T-helper 2 cell treated with Interferon-gamma antibody and Interleukin-4, amounts not matched to agents 100 ng/mL and 5 ng/mL, for 36 hours (primary cell): ENCODE results near the gene TSPAN3. TPM values are rescaled to one million over a fixed set of nuclear protein-coding genes. Genes with fewer than 3 reads are reported as not detected.

Experiments used
- intact Hi-C: fragments of 100-400 bp; cut with micrococcal nuclease; formaldehyde crosslinking; loops from one replicate; pipeline ENCODE4 v1.15.1; 2023
- total RNA-seq: library from RNA; stranded (reverse); gene quantifications from 2 replicates; pipeline ENCODE4 v1.2.3, GENCODE V29; 2022

Gene TSPAN3
- total RNA-seq, 1 donor from 2014 or later: 16.3 TPM

- intact Hi-C loops: loop anchor here (5.0 kb wide), 1 partner anchor 92 kb away; the partner anchor contains the start of gene RCN2
Measured at GRCh38 chr15:77024273-77025082, 46.4 kb downstream of the TSPAN3 start.

- intact Hi-C loops: loop anchor here (2.0 to 5.0 kb wide), 3 partner anchors 29 to 91 kb away; partner anchors contain the start of genes PSTPIP1 and RCN2
Measured at GRCh38 chr15:77023576-77024272, 47.2 kb downstream of the TSPAN3 start.

- intact Hi-C loops: loop anchor here (1.0 to 5.0 kb wide), 4 partner anchors 10 to 91 kb away; partner anchors contain the start of genes PSTPIP1 and RCN2
Measured at GRCh38 chr15:77022646-77023575, 48.0 kb downstream of the TSPAN3 start.

- intact Hi-C loops: loop anchor here (1.0 to 5.0 kb wide), 4 partner anchors 9 to 90 kb away; partner anchors contain the start of genes PSTPIP1 and RCN2
Measured at GRCh38 chr15:77021803-77022381, 49.0 kb downstream of the TSPAN3 start.

GRCh38 chr15:77021088-77021481, 49.8 kb downstream of the TSPAN3 start:
- intact Hi-C loops: loop anchor here (5.0 kb wide), 1 partner anchor 89 kb away; the partner anchor contains the start of gene RCN2

GRCh38 chr15:77020348-77021087, 50.4 kb downstream of the TSPAN3 start:
- intact Hi-C loops: loop anchor here (5.0 kb wide), 1 partner anchor 88 kb away; the partner anchor contains the start of gene RCN2

- intact Hi-C loops: loop anchor here (5.0 kb wide), 1 partner anchor 87 kb away; the partner anchor contains the start of gene RCN2
Measured at GRCh38 chr15:77019521-77020331, 51.2 kb downstream of the TSPAN3 start.

GRCh38 chr15:77018796-77019505, 52.0 kb downstream of the TSPAN3 start:
- intact Hi-C loops: no loop called here

- intact Hi-C loops: no loop called here
Measured at GRCh38 chr15:77017761-77018720, 52.9 kb downstream of the TSPAN3 start.

GRCh38 chr15:77017091-77017660, 53.7 kb downstream of the TSPAN3 start:
- intact Hi-C loops: no loop called here

GRCh38 chr15:77016321-77016695, 54.6 kb downstream of the TSPAN3 start:
- intact Hi-C loops: no loop called here

GRCh38 chr15:77015646-77016320, 55.1 kb downstream of the TSPAN3 start:
- intact Hi-C loops: no loop called here

GRCh38 chr15:77014132-77015081, 56.5 kb downstream of the TSPAN3 start:
- intact Hi-C loops: no loop called here

- intact Hi-C loops: loop anchor here (1.0 to 2.0 kb wide), 3 partner anchors 9 to 19 kb away; partner anchors contain the start of gene PSTPIP1
Measured at GRCh38 chr15:77013776-77014131, 57.2 kb downstream of the TSPAN3 start.

- intact Hi-C loops: loop anchor here (1.0 to 2.0 kb wide), 3 partner anchors 9 to 18 kb away; partner anchors contain the start of gene PSTPIP1
Measured at GRCh38 chr15:77012868-77013267, 58.0 kb downstream of the TSPAN3 start.
